Ovary (tissue), 3 donors: ENCODE measurements around the gene MAN1B1.

ENCODE experiments used
- POLR2A ChIP-seq: fragments of 450-650 bp; IDR thresholded peaks from one replicate; pipeline ENCODE4 v1.6.1; 2017; ENCODE audit warnings: antibody characterized with exemption, mild to moderate bottlenecking, moderate library complexity
- TF ChIP-seq, protein P1 (sequence below), 3 donors: fragments of 450-650 bp in 2 of 3; fragments of 200-600 bp in 1 of 3; IDR thresholded peaks; one replicate each; pipeline versions ENCODE4 v1.5.1 to v1.8.0; 2016 to 2022; ENCODE audit warnings: antibody characterized with exemption in 3 of 3, mild to moderate bottlenecking in 1 of 3
- donor health status: DM: no; HTN: no; CAD: no.

DNA sequence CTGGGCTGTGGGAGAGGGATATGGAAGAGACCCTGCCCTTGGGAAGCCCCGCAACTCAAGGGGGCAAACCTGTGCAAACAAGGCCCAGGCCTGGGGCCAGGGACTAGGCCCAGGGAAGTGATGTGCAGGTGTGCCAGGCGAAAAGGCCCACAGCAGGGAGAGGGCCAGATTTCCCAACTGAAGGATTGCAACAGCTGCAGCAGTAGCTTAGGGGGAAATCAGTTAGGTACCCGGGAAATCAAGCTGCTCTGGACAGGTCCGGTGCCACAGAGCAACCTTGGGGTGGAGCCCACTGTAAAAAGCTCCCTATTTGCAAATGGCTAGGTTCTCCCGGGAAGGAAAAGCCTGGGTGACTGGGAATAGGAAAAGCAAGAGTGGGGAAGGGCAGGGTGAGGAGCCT lies 62.6 kb downstream of the MAN1B1 start:
- no peak for TF ChIP-seq POLR2A
- TF ChIP-seq, protein P1, sequence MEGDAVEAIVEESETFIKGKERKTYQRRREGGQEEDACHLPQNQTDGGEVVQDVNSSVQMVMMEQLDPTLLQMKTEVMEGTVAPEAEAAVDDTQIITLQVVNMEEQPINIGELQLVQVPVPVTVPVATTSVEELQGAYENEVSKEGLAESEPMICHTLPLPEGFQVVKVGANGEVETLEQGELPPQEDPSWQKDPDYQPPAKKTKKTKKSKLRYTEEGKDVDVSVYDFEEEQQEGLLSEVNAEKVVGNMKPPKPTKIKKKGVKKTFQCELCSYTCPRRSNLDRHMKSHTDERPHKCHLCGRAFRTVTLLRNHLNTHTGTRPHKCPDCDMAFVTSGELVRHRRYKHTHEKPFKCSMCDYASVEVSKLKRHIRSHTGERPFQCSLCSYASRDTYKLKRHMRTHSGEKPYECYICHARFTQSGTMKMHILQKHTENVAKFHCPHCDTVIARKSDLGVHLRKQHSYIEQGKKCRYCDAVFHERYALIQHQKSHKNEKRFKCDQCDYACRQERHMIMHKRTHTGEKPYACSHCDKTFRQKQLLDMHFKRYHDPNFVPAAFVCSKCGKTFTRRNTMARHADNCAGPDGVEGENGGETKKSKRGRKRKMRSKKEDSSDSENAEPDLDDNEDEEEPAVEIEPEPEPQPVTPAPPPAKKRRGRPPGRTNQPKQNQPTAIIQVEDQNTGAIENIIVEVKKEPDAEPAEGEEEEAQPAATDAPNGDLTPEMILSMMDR (IDR thresholded peaks at IDR 0.05): no peak
